Hematopoietic multipotent progenitor cell (in vitro differentiated cells): ENCODE data around the gene GYG1. TPM values are rescaled to one million over a fixed set of nuclear protein-coding genes. Genes with fewer than 3 reads are reported as not detected.
"Not testable (repeated sequence)": the region's sequence is repeated elsewhere in the genome, so short reads cannot be mapped to it uniquely, and the experiment has no call there.

Experiments
- DNase-seq, 3 donors: peaks; one replicate each; pipeline ENCODE4 v3.0.0-alpha.2; 2011 to 2015; ENCODE audit warnings: low read depth in 2 of 3, low spot score in 2 of 3
- total RNA-seq: library from RNA; depleted of rRNA; stranded (reverse); fragments of >200 nt; gene quantifications from one replicate; pipeline ENCODE4 v1.2.3, GENCODE V29; 2012

GYG1 gene
- total RNA-seq, 1 donor, result 38.2 TPM

GRCh38 chr3:148981273-148981672 is 10.1 kb upstream of the GYG1 start:
- no peak for DNase-seq

DNA sequence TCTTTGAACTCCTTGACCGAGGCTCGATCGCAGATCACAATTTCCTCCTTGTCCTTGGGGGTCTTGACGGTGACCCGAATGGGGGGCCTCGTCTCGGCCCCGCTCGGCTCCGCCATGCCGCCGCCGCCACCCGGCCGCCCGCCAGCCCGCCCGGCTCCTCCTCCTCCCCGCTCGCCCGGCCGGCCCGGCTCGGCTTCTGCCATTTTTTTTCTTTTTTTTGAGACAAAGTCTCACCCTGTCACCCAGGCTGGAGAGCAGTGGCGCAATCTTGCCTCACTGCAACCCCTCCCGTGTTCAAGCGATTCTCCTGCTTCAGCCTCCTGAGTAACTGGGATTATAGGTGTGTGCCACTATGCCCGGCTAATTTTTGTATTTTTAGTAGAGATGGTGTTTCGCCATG is 3.8 kb upstream of the GYG1 start:
- DNase-seq, result not testable (repeated sequence)

DNA sequence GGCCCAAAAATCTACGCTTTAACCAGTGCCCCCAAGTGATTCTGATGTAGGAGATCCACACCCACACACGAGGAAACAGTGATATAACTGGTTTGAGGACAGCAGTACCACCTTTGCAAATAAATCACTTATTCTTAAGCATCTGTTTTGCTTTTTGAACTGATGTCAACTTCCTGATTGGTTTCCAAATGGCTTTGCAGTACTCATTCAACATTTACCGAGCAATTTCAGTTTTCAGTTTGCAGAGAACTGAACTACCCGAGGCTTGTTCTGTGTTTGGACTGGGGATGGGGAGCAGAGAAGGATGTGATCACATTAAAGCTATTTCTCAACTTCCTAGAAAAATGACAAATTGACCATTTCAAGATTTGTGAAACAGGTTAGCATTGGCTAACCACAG is 1.1 kb upstream of the GYG1 start:
- peak in 1 of 3 donors; percentile 8 for DNase-seq

DNA sequence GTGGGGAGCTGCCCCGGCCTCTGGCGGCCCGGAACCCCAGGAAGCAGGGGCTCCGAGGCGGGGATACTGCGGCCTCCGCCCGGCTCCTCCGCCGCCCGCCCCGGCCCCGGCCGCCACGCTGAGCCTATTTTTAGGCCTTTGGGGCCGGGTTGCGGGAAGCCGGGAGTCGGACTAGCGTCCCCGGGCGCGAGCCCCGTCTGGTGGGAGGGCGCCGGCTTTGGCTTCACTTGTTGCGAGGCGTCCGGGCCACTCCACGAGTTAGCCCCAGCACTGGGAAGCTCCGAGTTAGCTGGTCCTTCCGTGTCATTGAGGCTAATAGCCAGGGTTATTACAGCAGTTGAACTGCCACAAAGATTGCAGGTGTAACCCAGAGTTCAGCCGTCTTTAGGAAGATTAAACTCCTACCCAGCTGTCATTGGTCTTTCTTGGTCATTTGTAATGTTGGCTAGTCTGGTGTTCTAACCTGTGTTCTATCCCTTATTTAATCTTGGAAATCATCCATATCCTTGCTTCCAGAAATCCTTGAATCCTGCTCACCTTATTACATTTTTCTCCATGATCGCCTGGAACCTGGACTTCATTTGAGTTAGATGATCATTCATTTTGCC is 791 bp downstream of the GYG1 start:
- peak in 1 of 3 donors; percentile 40 for DNase-seq

DNA sequence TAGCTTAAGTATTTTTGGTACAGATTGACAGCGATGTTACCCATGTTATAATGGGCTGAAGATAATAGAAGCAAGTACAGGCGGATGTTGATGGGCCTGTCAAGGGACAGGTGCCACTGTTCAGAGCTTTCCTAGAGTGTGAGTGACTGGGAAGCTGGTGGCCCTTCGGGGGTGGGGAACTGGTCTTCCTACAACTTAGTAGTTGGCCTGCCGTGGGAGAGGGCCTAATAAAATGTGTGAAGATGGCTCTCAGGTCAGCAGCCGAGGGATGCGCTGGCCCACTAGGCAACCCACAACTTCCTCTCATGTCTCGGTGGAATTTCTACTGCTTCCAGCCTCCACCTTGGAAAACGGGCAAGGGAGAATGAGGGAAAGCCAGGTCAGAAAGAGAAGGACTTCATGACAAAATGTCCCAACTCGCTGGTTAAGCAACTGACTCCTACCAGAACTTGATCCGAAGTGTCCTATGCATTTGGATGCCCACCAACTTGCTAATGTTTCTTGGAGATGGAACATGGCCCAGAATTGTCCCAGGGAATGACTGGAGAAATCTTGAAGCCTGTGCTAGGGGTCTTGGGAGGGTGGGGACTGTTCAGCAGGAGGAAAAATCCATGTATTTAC is 1.4 kb downstream of the GYG1 start:
- DNase-seq, result no peak

DNA sequence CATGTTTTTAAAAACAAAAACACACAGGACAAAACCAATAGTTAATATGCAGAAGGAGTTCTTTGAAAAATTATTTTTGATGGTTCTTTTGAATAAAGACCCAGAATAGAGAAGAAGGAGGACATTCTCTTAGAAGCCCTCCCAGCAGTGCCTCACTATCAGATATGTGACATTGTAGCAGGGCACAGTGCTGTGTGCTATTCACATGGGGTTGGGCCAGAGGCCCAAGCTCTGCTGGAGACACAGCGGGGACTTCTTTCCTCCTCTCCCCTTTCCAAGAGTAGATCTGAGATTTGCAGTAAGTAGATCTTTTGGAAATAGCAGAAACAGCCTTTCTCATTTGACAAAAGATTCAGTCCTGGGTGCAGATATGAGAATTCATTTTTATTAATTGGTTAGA is 6.3 kb downstream of the GYG1 start:
- DNase-seq, result no peak

- no peak for DNase-seq
Observed at GRCh38 chr3:148998297-148998696, 7.0 kb downstream of the GYG1 start.

DNA sequence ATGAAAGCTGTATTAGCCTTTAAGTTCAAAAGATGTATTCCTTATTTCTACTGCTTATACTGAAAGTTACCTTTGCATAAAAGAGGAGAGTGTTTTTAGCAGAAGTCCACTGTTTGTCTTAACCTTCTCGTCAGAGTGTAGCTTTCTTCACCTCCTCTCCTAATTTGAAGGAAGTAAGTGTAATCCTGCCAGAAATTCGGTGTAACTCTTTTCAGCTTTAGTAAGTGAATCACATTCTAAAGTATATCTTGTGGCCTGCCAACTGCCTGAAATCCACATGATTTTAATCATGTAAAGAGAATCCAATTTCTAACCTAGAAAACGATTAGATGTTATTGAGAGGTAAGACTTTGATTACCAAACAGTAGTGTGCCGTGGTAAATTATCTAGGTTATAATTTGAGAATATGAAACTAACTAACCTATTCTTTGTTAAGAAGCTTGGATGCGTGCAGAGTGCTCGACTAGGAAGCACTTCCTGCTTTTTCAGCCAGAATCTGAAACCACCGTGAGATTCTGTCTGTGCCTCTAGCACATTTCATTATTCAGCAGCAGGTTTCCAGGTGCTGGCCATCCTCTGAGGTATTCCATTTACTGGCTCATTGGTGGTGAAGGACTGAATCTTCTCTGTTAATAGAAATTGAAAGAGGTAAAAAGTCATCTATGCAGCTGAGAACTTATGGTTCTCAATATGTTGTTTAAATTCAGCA is 7.5 kb downstream of the GYG1 start:
- DNase-seq, result peak in 1 of 3 donors; percentile 7

GRCh38 chr3:148999806-149000205 is 8.5 kb downstream of the GYG1 start:
- DNase-seq, result no peak

DNA sequence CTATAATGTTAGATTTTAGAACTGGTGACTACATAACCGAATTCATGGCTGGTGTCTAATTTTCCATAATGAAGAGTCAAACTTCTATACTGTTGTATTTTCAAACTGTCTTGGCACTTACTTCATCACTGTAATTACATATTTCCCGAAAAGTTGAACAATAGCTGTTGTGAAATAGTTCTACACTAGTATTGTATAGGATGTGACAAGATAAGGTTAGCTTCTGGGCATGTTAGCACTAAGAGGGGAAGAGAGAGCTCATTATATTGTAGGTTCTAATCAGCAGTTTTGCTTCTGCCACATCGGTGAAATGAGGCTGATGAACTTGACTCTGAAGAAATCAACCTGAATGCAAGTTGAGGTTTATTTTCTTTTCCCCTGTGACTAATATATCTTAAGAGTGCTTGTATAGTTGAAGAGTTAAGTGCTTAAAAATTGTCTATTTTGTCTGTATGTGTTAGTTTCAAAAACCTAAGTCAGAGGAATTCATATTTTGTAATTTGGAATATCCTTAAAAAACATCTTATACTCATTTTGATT is 8.9 kb downstream of the GYG1 start:
- DNase-seq, result no peak

- no peak for DNase-seq
Observed at GRCh38 chr3:149001727-149002126, 10.4 kb downstream of the GYG1 start.

DNA sequence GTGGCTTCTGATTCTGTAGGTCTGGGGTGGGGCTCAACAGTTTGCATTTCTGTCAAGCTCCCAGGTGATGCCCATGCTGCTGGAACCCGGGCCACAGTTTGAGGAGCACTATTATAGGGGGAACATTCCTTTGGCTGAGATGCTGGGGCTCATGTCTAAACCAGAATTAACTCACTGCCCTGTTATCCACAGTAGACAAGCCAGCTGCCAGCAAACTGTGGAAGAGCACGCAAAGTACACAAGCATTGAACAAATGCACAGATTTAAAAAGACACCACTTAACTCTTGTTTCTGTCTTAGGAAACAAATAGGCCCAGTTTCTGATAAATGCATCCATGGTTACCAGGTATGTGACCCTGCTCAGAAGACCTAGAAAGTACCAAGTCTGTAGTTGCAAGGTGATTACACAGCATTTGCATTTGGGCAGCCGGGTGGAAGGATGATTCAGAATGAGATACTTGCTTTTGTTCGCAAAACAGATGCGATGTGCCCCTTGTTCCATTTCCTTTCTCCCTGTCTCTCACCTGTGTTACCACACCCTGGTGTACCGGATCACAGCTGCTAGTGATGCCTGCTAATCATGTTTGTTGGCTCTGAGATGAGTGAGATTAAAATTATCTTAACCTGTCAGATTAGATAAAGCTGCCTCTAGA is 12.4 kb downstream of the GYG1 start:
- no peak for DNase-seq

GRCh38 chr3:149004622-149005021 is 13.3 kb downstream of the GYG1 start:
- no peak for DNase-seq

DNA sequence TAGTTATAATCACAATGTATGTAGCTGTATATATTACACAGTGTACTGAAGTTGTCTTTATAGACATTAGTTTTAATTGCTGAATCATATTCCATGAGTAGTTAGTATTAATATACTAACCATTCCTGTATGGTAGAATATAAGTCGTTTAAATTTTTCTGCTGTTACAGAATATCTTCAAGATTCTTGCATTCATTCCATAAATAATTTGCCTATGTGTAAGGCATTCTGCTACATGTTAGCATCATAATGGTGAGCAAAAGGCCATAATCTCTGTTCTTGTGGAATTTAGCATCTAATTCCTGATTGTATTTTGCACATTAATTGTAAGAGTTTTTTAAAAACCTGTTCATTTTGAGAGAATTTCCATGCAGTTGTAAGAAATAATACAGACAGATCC is 14.1 kb downstream of the GYG1 start:
- DNase-seq, result no peak

GRCh38 chr3:149007567-149008257 is 16.4 kb downstream of the GYG1 start:
- no peak for DNase-seq

DNA sequence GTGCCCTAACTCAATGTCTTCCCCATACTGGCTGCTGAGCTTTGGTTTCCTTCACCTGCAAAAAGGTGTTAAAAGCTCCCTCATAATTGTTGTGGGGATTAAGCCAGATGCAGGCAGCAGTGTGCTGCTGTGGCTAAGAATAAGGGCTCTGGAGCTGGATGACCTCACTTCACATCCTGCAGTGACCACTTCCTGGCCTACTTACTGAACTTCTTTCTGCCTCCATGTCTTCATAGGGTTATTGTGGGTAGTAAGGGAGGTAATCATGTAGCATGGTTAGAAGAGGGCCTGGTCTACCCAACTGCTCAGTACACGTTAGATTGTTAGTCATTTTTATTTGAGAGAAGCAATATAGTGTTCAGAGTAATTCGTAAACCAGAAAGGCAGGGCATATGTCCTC is 18.4 kb downstream of the GYG1 start:
- DNase-seq, result no peak

GRCh38 chr3:149010504-149010951 is 19.2 kb downstream of the GYG1 start:
- DNase-seq, result no peak

- no peak for DNase-seq
Observed at GRCh38 chr3:149010966-149011365, 19.6 kb downstream of the GYG1 start.

DNA sequence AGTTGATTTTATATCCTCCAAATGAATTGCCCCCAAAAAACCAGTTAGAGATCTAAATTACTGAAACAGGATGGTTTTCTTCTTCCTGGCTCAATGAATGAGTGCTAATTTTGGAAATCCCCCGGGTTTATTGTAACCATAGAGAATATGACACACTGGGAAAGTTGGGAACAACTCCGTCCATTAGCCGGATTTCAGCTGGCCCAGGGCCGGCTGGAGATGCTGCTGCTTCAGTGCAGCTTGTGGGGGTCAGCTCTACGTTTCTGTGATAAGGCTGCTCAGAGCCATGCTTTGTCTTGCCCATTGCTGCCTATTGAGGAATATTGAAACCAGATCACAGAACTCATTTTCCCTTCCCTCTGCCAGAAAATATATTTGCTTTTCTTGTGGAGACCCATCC is 20.3 kb downstream of the GYG1 start:
- DNase-seq, result no peak

GRCh38 chr3:149013726-149014125 is 22.4 kb downstream of the GYG1 start:
- DNase-seq, result no peak

GRCh38 chr3:149015393-149015792 is 24.1 kb downstream of the GYG1 start:
- no peak for DNase-seq
